GM12891 (cell line): ENCODE measurements around the gene PIAS1.

ENCODE experiments used
- POLR2A ChIP-seq: IDR thresholded peaks from 2 replicates; pipeline ENCODE4 v1.6.1; 2011; ENCODE audit warnings: low read depth, low read length, control low read depth
- POLR2AphosphoS5 ChIP-seq: IDR thresholded peaks from 2 replicates; pipeline ENCODE4 v1.6.1; 2011; ENCODE audit warnings: low read depth, low read length, control low read depth
- TAF1 ChIP-seq: IDR thresholded peaks from 2 replicates; pipeline ENCODE4 v1.6.1; 2011; ENCODE audit warnings: low read depth, low read length, control low read depth

DNA sequence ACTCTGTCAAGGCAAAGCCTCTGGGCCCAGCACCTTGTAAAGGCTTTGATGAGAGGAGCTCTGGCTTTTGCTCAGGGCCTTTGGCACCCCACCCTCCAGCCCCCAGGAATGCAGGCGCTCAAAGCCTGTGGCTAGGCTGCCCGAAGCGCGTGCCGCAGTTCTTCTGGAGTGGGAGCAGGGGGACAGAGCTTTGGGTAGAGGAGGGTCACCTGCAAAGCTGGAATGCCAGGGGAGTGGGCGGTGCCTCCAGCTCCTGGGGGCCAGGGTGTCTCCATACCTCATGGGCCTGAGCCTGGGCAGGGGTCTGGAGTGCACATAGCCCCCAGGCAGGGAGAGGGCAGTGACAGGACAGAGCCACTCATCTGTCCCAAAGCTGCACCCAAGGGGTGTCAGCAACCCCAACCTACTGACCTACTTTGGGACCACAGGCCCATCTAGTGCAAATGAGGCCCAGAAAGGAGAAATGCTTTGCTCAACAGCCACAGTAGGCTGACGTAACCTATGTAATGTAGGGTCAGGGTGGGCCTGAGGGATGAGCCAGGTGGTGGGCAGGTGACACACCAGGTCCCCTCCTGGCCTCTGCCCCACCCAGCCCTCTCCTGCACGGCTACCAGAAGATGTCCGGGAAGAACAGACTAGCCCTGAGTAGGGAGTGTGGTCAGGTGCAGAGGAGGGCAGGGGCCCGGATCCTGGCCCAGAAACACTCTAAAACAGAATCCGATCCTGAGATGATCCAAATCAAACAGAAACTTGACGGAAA, 153.2 kb downstream of the PIAS1 start:
- TF ChIP-seq POLR2A (no peak), POLR2AphosphoS5 (no peak), TAF1 (no peak)
